Activated CD4-positive, CD25-positive, alpha-beta regulatory T cell treated with anti-CD3 and anti-CD28 coated beads, Interleukin-2, amount 50 U/mL, for 24 hours (primary cell): ENCODE results near the gene ZNHIT6.
"Not testable (repeated sequence)": the region's sequence is repeated elsewhere in the genome, so short reads cannot be mapped to it uniquely, and the experiment has no call there.

Source experiments
- ATAC-seq, 2 donors: fragments of 150-1000 bp; cut with Tn5 transposase; one replicate each; pipeline ENCODE4 v1.10.0; 2021; ENCODE audit warnings: mild to moderate bottlenecking in 1 of 2, moderate library complexity in 1 of 2

Gene ZNHIT6

DNA sequence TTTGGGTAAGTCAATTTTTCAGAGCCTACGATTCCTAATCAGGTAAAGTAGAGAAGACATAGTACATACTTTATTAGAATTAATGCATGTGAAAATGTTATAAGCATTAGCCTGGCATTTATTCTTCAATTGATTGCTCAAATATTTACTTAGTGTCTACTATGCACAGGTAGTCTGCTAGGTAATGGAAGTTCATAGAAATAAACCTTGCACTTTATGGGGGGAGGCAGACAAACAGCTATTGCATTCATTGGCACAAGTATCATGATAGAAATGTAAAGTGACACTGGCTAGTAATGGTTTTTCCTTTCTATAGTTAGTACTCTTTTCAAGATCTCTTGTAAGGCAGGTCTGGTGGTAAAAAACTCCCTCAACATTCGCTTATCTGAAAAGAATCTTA lies 44.9 kb downstream of the ZNHIT6 start:
- ATAC-seq = no peak

DNA sequence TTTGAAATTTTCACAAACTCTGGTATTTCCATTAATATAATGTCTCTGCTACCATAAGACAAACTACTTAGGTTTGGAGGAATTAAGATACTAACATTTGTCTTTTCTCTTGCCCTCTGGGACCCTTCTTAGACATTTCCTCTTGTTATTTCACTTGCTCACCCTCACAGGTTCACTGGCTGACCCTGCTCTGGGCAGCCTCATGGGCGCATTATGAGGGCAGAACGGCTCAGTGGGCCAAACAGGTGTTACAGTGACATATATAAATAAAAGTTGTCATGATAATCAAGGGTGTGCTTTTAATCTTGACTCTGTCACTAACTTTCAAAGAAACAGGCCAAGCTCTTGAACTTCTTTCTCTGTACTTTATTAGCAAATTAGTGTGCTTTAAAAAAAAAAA lies 46.5 kb downstream of the ZNHIT6 start:
- no peak for ATAC-seq

DNA sequence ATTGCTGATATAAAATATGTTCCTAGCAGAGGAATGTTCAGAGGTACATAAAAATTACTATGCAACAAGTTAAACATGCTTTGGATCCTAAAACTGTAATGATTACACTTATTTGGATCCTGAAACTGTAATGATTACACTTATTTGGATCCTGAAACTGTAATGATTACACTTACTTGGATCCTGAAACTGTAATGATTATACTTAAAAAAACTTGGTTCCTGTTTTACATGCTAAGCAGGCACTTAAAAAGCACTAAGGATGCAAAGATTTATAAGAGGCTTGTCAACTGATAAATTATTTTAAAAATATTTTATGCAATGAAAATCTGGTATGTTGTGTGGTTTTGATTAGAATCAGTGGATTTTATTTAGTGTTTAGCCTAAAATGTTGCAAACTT lies 47.7 kb downstream of the ZNHIT6 start:
- ATAC-seq = no peak

DNA sequence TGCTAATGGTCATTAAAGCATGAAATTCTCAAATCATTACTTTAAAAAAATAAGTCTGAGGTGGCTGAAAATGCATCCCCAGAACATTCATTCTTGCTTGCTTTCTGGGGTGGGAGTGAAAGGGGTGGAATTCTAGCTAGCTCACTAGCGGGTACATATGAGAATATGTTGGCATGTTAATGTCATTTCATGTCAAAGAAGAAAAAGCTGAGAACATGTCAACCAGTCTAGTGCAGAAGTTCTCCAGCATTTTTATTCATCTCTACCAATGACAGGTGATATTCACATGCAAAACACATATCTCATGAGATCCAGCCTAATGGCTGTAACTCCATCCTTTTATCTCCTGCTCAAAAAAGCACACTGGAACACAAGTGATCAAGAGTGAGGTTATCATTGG lies 49.1 kb downstream of the ZNHIT6 start:
- ATAC-seq = no peak

DNA sequence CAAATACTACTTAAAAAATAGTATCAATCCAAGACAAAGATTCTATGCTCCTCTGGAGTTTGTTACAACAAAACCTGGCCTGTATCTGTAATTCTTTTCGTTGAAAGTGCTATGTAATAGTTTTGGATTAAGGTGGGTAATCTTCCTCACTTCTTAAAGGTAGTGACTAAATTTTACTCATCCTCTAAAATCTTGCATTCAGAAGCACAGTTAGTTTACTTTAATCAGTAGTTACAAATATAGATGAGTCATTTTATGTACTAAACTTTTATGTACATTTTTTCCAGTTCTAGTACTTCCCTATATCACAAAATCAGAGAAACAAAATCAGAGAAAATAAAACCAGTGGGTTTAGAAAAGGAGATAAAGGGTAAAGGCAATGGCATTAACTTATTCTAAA lies 51.3 kb downstream of the ZNHIT6 start:
- no peak for ATAC-seq

DNA sequence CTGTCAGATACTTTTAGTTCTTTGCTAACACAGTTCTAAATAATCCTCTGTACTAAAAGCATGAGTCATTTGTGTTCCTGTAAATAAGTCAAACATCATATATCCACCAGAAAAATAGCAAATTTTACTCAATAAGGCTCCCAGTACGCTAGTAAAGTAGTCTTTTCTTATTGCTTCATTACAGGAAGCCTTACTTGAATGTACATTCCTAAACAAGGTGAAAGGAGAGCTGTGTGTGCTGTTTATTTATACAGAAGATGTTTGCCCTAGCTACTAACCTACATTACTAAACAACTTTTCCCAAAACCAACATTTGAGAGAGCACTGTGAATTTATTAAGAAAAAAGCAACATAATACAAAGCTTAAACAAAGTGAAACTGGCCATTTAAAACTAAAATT lies 52.0 kb downstream of the ZNHIT6 start:
- ATAC-seq = no peak

DNA sequence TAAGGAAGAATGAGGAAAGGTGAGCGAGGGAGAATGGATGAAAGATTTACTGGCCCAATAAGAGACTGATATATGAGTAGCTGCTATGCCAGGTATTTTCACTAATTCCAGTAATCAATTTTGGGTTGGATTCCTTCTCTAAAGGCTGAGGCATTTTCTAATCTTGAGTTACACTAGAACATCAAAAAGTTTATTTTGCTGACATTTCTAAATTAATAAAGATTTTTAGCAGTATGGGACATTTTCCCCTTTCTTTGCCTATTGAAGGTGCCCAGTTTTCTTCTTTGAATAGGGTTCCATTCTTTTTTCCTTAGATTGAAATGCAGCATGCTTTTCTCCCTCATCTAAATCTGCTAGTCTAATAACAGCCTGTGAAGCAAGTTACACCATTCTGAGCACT lies 52.9 kb downstream of the ZNHIT6 start:
- ATAC-seq = no peak

DNA sequence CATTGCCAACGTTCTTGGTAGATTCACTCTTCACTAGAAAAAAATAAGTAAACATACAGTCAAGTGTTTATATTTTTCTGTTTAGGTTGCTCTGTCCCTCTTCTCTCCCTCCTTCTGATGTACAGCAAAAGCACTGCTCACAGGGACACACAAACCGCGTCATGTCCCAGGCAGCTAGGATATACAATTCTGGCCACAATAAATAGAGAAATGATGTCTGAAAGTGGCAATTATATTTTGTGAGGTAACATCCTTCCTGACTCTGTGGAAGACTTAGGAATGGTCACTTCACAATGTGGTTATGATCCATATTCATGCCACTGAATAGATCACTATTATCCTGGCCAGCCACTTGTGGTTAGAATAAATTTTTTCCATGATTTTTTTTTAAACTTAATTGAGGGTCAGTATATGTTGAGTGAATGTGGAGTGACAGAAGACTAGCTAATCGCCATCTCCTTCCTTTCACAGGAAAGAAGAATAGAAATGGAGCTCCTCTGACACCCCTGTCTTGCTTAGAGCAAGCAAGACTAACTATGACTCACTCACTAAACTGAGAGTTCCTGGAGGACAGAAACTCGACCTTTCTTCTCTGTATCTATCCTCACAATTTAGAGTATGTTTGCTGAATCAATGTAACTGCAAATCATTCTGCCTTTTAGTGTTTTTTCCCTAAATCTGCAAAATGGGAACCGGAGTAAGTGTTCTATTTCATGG lies 54.0 kb downstream of the ZNHIT6 start:
- ATAC-seq = no peak

DNA sequence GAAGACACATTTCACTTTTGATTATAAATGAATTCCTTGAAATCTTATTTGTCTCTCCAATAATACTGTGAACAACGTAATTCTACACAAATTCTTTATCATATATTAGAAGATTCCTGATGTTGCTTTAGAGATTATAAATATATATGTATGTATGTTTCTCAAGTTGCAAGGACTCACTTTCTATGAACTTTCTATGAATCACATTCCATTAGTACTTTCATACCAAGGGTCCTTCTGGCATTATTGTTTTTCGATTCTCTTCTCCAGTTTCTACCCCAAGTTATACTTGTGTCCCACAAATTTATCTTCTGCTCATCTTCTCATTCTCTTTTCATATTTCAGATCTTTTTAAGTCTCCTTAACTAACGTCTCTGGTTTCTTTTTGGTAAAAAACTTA lies 55.9 kb downstream of the ZNHIT6 start:
- no peak for ATAC-seq

DNA sequence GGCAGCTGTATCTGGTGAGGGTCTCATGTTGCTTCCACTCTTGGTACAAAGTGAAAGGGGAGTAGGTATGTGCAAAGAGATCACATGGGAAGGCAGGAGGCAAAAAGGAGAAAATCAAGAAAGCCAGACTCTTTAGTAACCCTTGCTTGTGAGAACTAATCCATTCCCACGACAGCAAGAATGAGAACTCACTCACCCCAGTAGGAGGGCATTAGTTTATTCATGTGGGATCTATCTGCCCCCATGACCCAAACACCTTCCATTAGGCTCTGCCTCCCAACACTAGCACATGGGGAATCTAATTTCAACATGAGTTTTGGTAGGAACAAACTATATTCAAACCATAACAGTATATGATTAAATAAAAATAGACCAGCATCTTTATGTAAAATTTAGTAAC lies 57.6 kb downstream of the ZNHIT6 start:
- no peak for ATAC-seq

DNA sequence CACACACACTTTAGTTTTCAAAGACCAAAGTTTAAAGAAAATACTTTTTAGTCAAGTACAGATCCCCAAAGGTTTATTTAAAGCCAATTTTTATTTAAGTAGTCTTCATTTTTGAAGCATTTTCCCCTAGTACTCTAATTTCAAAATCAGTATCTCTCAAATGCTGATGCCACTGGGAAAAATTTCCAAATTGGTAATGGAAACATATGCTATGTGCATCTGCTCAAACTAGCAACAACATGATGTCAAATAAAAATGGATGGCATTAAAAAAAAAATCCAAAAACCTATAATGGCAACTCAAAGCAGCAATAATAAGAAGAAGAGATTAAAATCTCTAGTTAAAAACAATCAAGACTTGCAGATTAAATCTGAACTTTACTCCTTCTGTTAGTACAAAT lies 58.6 kb downstream of the ZNHIT6 start:
- ATAC-seq = no peak

DNA sequence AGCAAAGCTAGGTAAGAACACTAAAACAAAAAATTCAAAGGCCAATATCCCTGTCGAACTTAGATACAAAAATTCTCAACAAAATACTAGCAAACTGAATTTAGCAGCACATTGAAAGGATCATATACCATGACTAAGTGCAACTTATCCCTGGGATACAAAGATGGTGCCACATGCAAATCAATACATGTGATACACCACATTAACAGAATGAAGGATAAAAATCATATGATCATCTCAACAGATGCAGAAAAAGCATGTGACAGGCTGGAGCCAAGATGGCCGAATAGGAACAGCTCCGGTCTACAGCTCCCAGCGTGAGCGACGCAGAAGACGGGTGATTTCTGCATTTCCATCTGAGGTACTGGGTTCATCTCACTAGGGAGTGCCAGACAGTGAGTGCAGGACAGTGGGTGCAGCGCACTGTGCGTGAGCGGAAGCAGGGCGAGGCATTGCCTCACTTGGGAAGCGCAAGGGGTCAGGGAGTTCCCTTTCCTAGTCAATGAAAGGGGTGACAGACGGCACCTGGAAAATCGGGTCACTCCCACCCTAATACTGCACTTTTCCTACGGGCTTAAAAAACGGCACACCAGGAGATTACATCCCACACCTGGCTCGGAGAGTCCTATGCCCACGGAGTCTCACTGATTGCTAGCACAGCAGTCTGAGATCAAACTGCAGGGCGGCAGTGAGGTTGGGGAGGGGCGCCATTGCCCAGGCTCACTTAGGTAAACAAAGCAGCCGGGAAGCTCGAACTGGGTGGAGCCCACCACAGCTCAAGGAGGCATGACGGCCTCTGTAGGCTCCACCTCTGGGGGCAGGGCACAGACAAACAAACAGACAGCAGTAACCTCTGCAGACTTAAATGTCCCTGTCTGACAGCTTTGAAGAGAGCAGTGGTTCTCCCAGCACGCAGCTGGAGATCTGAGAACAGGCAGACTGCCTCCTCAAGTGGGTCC lies 66.4 kb downstream of the ZNHIT6 start:
- ATAC-seq = not testable (repeated sequence)

DNA sequence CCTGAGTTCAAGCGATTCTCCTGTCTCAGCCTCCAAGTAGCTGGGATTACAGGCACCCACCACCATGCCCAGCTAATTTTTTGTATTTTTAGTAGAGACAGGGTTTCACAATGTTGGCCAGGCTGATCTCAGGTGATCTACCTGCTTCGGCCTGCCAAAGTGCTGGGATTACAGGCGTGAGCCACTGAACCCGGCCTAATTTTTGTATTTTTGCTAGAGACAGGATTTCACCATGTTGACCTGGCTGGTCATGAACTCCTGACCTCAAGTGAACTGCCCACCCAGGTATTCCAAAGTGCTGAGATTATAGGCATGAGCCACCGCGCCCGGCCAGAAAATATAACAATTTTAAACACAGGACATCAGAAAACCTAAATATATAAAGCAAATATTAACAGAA lies 68.3 kb downstream of the ZNHIT6 start:
- not testable (repeated sequence) for ATAC-seq

DNA sequence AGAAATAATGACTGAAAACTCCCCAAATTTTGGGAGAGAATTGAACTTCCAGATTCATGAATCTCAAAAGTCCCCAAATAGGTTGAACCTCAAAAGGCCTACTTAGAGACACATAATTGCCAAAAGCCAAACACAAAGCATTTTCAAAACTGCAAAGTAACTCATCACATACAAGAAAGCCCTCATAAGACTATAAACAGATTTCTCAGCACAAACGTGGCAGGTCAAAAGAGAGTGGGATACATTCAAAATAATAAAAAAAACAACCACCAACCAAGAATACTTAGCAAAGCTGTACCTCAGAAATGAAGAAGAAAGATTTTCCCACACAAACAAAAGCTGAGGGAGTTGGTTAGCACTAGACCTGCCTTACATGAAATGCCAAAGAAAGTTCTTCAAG lies 69.8 kb downstream of the ZNHIT6 start:
- ATAC-seq = no peak

DNA sequence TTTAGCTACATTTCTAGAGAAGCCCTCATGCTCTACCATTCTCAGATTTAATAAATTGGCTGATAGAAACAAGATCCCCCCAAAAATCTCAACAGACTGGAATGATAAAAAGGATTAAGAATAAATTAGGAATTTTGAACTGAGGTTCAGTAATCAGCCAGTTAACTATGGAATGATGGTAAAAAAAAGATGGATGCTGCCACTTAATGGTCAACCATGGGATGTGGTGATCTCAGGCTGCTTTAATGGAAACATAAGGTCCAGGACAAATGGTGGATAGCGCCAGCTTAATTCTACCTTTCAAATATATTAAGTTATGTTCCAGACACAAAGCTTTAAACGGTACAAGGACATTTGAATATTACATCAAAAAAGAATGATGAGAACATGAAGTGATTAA lies 77.7 kb downstream of the ZNHIT6 start:
- no peak for ATAC-seq

DNA sequence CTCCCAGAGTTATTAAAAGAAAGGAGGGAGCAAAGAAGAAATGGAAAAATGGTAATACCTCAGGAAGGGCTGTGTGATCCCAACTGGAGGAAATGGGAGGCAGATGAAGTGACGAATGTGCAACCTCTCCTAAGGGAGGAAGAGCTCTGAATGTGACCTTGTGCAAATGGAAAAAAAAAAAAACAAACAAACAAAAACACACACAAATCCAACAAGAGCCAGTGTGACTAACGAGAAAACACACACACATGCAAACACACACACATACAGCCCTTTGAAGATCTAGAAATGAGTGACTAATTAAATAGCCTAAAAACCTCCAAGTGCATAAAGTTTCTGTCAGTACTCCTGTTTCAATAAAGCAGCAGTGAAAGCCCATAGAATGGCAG lies 78.7 kb downstream of the ZNHIT6 start:
- ATAC-seq = no peak

DNA sequence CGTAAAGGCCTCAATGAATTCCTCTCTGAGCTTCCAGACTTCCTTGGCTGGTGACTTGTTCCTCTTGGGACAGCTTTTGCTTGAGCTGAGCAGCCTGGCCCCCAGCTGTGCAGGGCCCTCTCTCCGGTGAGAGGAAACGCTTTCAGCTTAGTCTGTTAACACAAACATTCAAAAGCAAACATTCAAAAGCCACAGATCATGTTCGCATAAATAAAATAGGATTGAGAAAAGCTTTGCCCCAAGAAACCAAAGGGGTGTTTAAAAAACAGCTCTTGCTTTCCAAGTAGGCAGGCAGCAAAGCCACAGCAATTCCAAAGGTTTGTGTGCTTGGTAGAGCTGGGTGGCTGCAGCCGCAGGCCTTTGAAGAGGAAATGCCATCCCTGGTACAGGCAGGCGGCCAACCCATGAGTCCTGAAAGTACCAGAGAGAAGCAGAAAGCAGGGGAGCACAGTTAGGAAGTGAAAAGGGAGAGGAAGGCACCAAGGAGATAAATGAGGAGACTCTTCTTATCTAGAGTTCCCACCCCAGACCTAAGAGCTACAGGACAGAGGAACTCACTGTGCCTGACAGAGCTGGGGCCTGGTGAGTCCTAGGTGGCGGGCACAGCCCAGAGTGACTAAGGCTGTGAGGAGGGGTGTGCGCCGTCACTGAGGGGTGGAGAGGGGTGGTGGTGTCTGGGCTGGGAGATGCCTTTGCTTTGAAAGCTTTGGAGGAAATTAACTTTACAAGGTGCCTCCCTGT lies 79.3 kb downstream of the ZNHIT6 start:
- no peak for ATAC-seq

DNA sequence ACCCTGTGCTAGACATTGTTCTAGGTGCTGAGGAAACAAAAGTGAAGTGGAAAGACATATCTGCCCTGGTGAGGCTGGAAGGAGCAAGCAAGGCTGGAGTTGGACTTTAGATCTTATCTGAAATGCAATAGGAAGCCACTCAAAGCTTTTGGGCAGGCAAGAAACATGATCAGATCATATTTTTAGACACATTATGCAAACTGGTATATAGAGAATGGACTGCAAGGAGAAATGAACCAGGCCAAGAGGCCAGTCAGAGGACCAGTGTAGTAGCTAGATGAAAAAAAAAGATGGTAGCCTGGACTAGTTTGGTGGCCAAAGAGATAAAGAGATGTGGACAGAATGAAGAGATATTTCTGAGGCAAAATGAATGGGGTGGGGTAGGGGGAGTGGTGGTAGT lies 81.4 kb downstream of the ZNHIT6 start:
- ATAC-seq = no peak

DNA sequence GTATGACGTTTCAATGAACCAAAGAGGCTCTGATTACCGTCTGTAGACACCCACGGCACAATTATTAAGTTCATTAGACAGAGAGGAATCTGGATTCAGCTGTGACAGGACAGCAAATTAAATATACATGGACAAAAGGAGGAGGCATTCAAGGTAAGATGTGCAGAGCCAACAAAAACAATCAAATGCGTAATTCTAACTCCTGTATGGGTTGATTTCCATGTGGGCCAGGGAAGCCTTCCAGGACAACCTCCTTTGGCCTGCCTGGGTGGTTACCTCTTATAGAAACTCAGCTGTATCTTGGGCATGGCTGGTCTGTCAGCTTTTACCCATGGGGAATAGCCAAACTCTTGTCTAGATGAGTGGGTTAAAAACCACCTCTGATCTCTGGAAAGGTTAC lies 83.9 kb downstream of the ZNHIT6 start:
- ATAC-seq = no peak

DNA sequence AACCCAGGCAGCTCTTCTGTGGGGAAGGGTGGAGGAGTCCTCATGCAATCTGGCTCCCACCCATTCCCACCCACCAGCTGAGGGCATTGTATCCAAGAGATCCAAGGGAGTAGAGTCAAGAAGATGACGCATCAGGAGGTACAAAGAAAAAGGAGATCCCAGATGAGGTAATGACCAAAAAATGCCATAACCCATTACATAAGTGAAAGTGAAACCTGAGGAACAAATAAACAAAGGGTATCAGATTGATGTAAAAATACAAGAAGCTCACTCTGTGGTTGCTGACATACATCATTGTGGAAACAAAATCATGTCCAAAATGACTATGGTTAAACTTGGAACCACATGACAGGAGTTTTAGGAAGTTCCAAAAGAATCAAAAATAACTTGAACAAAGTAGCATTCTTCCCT lies 85.2 kb downstream of the ZNHIT6 start:
- ATAC-seq = no peak

DNA sequence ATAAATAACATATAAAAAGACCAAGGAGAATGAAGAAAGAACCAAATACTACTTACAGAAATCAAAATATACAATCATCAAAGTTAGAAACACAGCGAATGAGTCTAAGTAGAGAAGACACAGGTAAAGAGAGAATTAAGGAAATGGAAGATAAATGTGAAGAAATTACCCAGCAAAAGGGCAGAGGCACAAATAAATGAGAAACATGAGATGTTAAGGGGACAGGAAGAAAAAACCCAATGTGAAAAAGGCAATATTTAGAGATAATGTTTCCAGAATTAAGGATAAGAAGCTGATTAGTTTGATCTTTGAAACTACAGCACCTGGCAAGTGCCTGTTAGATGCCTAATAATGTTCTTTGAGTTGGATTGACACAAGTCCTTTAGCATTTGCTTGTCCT lies 86.8 kb downstream of the ZNHIT6 start:
- ATAC-seq = no peak

DNA sequence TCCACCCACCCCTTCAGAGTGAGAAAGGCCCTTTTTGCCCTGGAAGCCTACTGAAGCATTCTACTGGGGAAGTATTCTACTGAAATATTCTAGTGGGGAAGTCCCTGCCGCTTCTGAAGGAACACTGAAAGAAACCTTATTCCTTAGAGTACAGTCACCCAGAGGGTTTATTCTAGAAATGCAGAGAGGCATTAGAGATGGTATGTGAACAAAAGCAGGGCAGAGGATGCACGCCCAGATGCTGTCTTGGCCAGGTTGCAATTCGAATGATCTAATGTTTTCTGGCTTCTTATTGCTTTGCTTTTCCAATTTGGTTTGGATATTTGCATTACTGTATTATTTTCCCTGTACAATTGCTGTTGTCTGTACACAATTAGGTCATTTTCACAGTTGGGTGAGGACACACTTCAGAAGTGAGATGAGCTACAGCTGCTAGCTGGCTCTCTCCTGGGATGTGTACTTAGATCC lies 90.6 kb downstream of the ZNHIT6 start:
- ATAC-seq = no peak

DNA sequence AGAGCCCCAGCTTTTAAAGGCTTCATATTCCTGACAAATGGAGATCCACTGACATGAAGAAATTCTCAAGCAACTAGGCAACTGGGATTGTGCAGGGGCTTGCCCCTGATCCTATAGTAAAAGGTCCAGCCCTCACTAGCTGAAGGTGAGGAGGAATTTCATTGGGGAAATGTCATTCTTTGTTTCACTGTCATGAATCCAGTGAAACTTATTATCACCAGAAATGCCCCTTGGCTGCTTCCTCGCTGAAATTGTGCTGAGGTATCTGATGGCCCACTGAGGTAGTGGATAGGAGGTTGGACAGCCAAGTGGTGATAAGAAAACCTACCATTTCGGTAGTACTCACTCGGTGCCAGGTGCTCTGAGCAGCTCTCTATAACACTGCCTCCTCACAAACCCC lies 91.5 kb downstream of the ZNHIT6 start:
- ATAC-seq = no peak

DNA sequence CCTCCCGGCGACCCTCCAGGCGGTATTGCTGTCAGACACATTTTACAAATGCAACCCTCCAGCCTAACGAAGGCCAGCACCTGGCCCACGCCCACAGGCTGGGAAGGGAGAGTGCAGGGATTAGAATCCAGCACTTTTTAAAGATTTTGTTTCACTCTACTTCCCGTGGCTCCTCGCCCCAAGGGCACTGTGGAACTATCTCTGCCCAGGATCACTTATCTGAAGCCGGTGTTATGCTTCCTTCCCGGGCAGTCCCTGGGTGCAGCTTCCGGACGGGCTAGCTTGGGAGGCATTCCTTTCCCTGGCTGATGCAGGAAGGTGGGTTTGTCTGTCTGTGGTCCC lies 91.9 kb downstream of the ZNHIT6 start:
- ATAC-seq = no peak
